HEK293 (cell line): ENCODE data around the gene TANGO6.

Experiments
- CTCF ChIP-seq: fragments of 450-650 bp; formaldehyde crosslinking; IDR thresholded peaks from 2 replicates; pipeline ENCODE4 v1.5.1; 2016; ENCODE audit warnings: missing biosample characterization, missing genetic modification characterization
- GLIS2 ChIP-seq: fragments of 450-650 bp; formaldehyde crosslinking; IDR thresholded peaks from 2 replicates; pipeline ENCODE4 v1.5.1; 2016; ENCODE audit warnings: missing biosample characterization, missing genetic modification characterization
- KLF16 ChIP-seq: fragments of 450-650 bp; formaldehyde crosslinking; IDR thresholded peaks from 2 replicates; pipeline ENCODE4 v1.5.1; 2017; ENCODE audit warnings: missing biosample characterization, missing genetic modification characterization
- KLF8 ChIP-seq: fragments of 450-650 bp; formaldehyde crosslinking; IDR thresholded peaks from 2 replicates; pipeline ENCODE4 v1.5.1; 2016; ENCODE audit warnings: missing biosample characterization, missing genetic modification characterization
- OSR2 ChIP-seq: fragments of 450-650 bp; formaldehyde crosslinking; IDR thresholded peaks from 2 replicates; pipeline ENCODE4 v1.5.1; 2016; ENCODE audit warnings: missing biosample characterization, missing genetic modification characterization
- SALL2 ChIP-seq: fragments of 450-650 bp; formaldehyde crosslinking; IDR thresholded peaks from 2 replicates; pipeline ENCODE4 v1.5.0; 2017; ENCODE audit warnings: missing biosample characterization, mild to moderate bottlenecking, missing genetic modification characterization, borderline replicate concordance
- SP2 ChIP-seq: fragments of 450-650 bp; formaldehyde crosslinking; IDR thresholded peaks from 2 replicates; pipeline ENCODE4 v1.5.1; 2016; ENCODE audit warnings: missing biosample characterization, missing genetic modification characterization
- TRIM28 ChIP-seq: IDR thresholded peaks from 2 replicates; pipeline ENCODE4 v1.6.1; 2011; ENCODE audit warnings: low read length, control low read depth, borderline replicate concordance
- TSHZ1 ChIP-seq: fragments of 450-650 bp; formaldehyde crosslinking; IDR thresholded peaks from 2 replicates; pipeline ENCODE4 v1.5.1; 2016; ENCODE audit warnings: missing biosample characterization, missing genetic modification characterization, borderline replicate concordance
- ZBTB20 ChIP-seq: fragments of 450-650 bp; formaldehyde crosslinking; IDR thresholded peaks from 2 replicates; pipeline ENCODE4 v1.5.1; 2016; ENCODE audit warnings: missing biosample characterization, missing genetic modification characterization
- ZEB2 ChIP-seq: fragments of 450-650 bp; formaldehyde crosslinking; IDR thresholded peaks from 2 replicates; pipeline ENCODE4 v1.5.1; 2016; ENCODE audit warnings: missing biosample characterization, missing genetic modification characterization
- ZFHX2 ChIP-seq: fragments of 450-650 bp; formaldehyde crosslinking; conservative IDR thresholded peaks from 2 replicates; pipeline ENCODE4 v1.5.1; 2016; ENCODE audit warnings: missing biosample characterization, missing genetic modification characterization
- ZNF184 ChIP-seq: fragments of 450-650 bp; IDR thresholded peaks from 2 replicates; pipeline ENCODE4 v1.5.1; 2018; ENCODE audit warnings: missing biosample characterization, mild to moderate bottlenecking, missing genetic modification characterization
- ZNF211 ChIP-seq: fragments of 450-650 bp; formaldehyde crosslinking; IDR thresholded peaks from 2 replicates; pipeline ENCODE4 v1.5.1; 2016; ENCODE audit warnings: low read depth, missing biosample characterization, missing genetic modification characterization
- ZNF433 ChIP-seq: fragments of 450-650 bp; formaldehyde crosslinking; IDR thresholded peaks from 2 replicates; pipeline ENCODE4 v1.5.1; 2016; ENCODE audit warnings: missing biosample characterization, missing genetic modification characterization, low read depth
- ZNF555 ChIP-seq: fragments of 450-650 bp; formaldehyde crosslinking; conservative IDR thresholded peaks from 2 replicates; pipeline ENCODE4 v1.5.1; 2017; ENCODE audit warnings: missing biosample characterization, mild to moderate bottlenecking, missing genetic modification characterization, inconsistent platforms
- ZNF629 ChIP-seq: fragments of 450-650 bp; formaldehyde crosslinking; IDR thresholded peaks from 2 replicates; pipeline ENCODE4 v1.5.1; 2017; ENCODE audit warnings: missing biosample characterization, missing genetic modification characterization
- ZNF792 ChIP-seq: fragments of 450-650 bp; formaldehyde crosslinking; IDR thresholded peaks from 2 replicates; pipeline ENCODE4 v1.5.1; 2016; ENCODE audit warnings: missing biosample characterization, missing genetic modification characterization
- ZNF843 ChIP-seq: fragments of 450-650 bp; formaldehyde crosslinking; IDR thresholded peaks from 2 replicates; pipeline ENCODE4 v1.5.1; 2016; ENCODE audit warnings: missing biosample characterization, missing genetic modification characterization
- ZSCAN16 ChIP-seq: fragments of 450-650 bp; formaldehyde crosslinking; IDR thresholded peaks from 2 replicates; pipeline ENCODE4 v1.5.1; 2016; ENCODE audit warnings: missing biosample characterization, missing genetic modification characterization
- TF ChIP-seq, protein P1 (sequence below): fragments of 450-650 bp; formaldehyde crosslinking; IDR thresholded peaks from 2 replicates; pipeline ENCODE4 v1.5.1; 2016; ENCODE audit warnings: missing biosample characterization, missing genetic modification characterization
- TF ChIP-seq, protein P2 (sequence below): fragments of 450-650 bp; formaldehyde crosslinking; IDR thresholded peaks from 2 replicates; pipeline ENCODE4 v1.5.1; 2016; ENCODE audit warnings: missing biosample characterization, missing genetic modification characterization

Gene TANGO6

GRCh38 chr16:69132424-69133252 lies 289.3 kb downstream of the TANGO6 start, which contains the start of the genes CHTF8 and UTP4 (continued):
- peak; percentile 31; the same call in 1 of the 2 replicates for TF ChIP-seq ZNF629 (tag by site-specific recombination)
- no peak for TF ChIP-seq TRIM28
- peak; percentile 29 for TF ChIP-seq ZFHX2 (tag by site-specific recombination)
- TF ChIP-seq KLF16 (tag by site-specific recombination) = peak; percentile 83; the same call in 1 of the 2 replicates
- 0 out of 2 replicates have a peak, but pooled peaks have one; percentile 22 for TF ChIP-seq ZNF792 (tag by site-specific recombination)
- TF ChIP-seq ZNF843 = peak; percentile 54; the same call in 1 of the 2 replicates
- no peak for TF ChIP-seq SALL2 (tag by site-specific recombination)
- TF ChIP-seq SP2 (tag by site-specific recombination) = peak; percentile 21
- TF ChIP-seq ZBTB20 (tag by site-specific recombination) = peak; percentile 40; the same call in 1 of the 2 replicates
- no peak for TF ChIP-seq OSR2 (tag by site-specific recombination)
- no peak for TF ChIP-seq TSHZ1
- TF ChIP-seq, protein P1, sequence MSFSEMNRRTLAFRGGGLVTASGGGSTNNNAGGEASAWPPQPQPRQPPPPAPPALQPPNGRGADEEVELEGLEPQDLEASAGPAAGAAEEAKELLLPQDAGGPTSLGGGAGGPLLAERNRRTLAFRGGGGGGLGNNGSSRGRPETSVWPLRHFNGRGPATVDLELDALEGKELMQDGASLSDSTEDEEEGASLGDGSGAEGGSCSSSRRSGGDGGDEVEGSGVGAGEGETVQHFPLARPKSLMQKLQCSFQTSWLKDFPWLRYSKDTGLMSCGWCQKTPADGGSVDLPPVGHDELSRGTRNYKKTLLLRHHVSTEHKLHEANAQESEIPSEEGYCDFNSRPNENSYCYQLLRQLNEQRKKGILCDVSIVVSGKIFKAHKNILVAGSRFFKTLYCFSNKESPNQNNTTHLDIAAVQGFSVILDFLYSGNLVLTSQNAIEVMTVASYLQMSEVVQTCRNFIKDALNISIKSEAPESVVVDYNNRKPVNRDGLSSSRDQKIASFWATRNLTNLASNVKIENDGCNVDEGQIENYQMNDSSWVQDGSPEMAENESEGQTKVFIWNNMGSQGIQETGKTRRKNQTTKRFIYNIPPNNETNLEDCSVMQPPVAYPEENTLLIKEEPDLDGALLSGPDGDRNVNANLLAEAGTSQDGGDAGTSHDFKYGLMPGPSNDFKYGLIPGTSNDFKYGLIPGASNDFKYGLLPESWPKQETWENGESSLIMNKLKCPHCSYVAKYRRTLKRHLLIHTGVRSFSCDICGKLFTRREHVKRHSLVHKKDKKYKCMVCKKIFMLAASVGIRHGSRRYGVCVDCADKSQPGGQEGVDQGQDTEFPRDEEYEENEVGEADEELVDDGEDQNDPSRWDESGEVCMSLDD (tag by site-specific recombination) = 0 out of 2 replicates have a peak, but pooled peaks have one; percentile 22
- TF ChIP-seq KLF8 (tag by site-specific recombination) = peak; percentile 35; the same call in 1 of the 2 replicates
- peak; percentile 60 for TF ChIP-seq ZEB2 (tag by site-specific recombination)
- TF ChIP-seq ZNF433 (tag by site-specific recombination) = no peak
- 0 out of 2 replicates have a peak, but pooled peaks have one; percentile 9 for TF ChIP-seq CTCF (tag by site-specific recombination)
- no peak for TF ChIP-seq ZNF184
- no peak for TF ChIP-seq ZSCAN16
- TF ChIP-seq GLIS2 = peak; percentile 31; the same call in 1 of the 2 replicates
- TF ChIP-seq, protein P2, sequence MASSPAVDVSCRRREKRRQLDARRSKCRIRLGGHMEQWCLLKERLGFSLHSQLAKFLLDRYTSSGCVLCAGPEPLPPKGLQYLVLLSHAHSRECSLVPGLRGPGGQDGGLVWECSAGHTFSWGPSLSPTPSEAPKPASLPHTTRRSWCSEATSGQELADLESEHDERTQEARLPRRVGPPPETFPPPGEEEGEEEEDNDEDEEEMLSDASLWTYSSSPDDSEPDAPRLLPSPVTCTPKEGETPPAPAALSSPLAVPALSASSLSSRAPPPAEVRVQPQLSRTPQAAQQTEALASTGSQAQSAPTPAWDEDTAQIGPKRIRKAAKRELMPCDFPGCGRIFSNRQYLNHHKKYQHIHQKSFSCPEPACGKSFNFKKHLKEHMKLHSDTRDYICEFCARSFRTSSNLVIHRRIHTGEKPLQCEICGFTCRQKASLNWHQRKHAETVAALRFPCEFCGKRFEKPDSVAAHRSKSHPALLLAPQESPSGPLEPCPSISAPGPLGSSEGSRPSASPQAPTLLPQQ = peak; percentile 61
- no peak for TF ChIP-seq ZNF211 (tag by site-specific recombination)
- TF ChIP-seq ZNF555 (tag by site-specific recombination) = no peak
- TF ChIP-seq, all 188 proteins: peak for 32
